Hepatocyte (in vitro differentiated cells): ENCODE results near the gene SAMD13. TPM values are rescaled to one million over a fixed set of nuclear protein-coding genes. Genes with fewer than 3 reads are reported as not detected.

ENCODE experiments used
- DNase-seq: peaks from one replicate; pipeline ENCODE4 v3.0.0-alpha.2; 2016; ENCODE audit warnings: low spot score
- H2AFZ ChIP-seq: fragments of 200-600 bp; sonication (generic); 2 replicates; pipeline ENCODE4 v1.6.0; 2016; ENCODE audit warnings: antibody characterized with exemption, mild to moderate bottlenecking
- H3K27ac ChIP-seq: fragments of 200-600 bp; sonication (generic); 2 replicates; pipeline ENCODE4 v1.5.1; 2016; ENCODE audit warnings: mild to moderate bottlenecking
- H3K27me3 ChIP-seq: fragments of 200-600 bp; sonication (generic); 2 replicates; pipeline ENCODE4 v1.6.1; 2016
- H3K36me3 ChIP-seq: fragments of 200-600 bp; sonication (generic); replicated peaks from 2 replicates; pipeline ENCODE4 v1.5.1; 2016; ENCODE audit warnings: low read depth; ENCODE audit not compliant: insufficient read depth
- H3K4me1 ChIP-seq: fragments of 200-600 bp; sonication (generic); 2 replicates; pipeline ENCODE4 v1.5.1; 2016; ENCODE audit warnings: mild to moderate bottlenecking, moderate library complexity; ENCODE audit not compliant: insufficient read depth
- H3K4me2 ChIP-seq: fragments of 200-600 bp; sonication (generic); 2 replicates; pipeline ENCODE4 v1.6.0; 2016
- H3K4me3 ChIP-seq: fragments of 200-600 bp; sonication (generic); 2 replicates; pipeline ENCODE4 v1.5.1; 2016; ENCODE audit warnings: mild to moderate bottlenecking
- H3K79me2 ChIP-seq: fragments of 200-600 bp; sonication (generic); 2 replicates; pipeline ENCODE4 v1.6.0; 2017; ENCODE audit warnings: mild to moderate bottlenecking
- H3K9me2 ChIP-seq: fragments of 200-600 bp; sonication (generic); replicated peaks from 2 replicates; pipeline ENCODE4 v1.6.0; 2017; ENCODE audit warnings: mild to moderate bottlenecking; ENCODE audit not compliant: insufficient read depth
- H3K9me3 ChIP-seq: fragments of 200-600 bp; sonication (generic); 2 replicates; pipeline ENCODE4 v1.5.1; 2016; ENCODE audit warnings: low read depth, mild to moderate bottlenecking
- H4K20me1 ChIP-seq: fragments of 200-600 bp; sonication (generic); 2 replicates; pipeline ENCODE4 v1.6.0; 2016; ENCODE audit warnings: mild to moderate bottlenecking; ENCODE audit not compliant: insufficient read depth, poor library complexity, severe bottlenecking
- CTCF ChIP-seq: fragments of 200-600 bp; sonication (generic); IDR thresholded peaks from 2 replicates; pipeline ENCODE4 v1.5.1; 2016; ENCODE audit warnings: antibody characterized with exemption, mild to moderate bottlenecking; ENCODE audit not compliant: poor library complexity
- EZH2 ChIP-seq: fragments of 200-600 bp; sonication (generic); IDR thresholded peaks from 2 replicates; pipeline ENCODE4 v1.6.1; 2016; ENCODE audit warnings: antibody characterized with exemption, mild to moderate bottlenecking, borderline replicate concordance
- EZH2phosphoT487 ChIP-seq: fragments of 200-600 bp; sonication (generic); IDR thresholded peaks from one replicate; pipeline ENCODE4 v1.6.1; 2018; ENCODE audit warnings: antibody characterized with exemption, mild to moderate bottlenecking, low read depth, moderate library complexity; ENCODE audit not compliant: unreplicated experiment, severe bottlenecking
- WGBS: methylation state at CpG from one replicate; pipeline ENCODE4 v1.1.6; 2016; ENCODE audit warnings: low lambda C conversion rate; ENCODE audit errors: missing lambda C conversion rate; 5-methylcytosine and 5-hydroxymethylcytosine counted together
- polyA plus RNA-seq: library from polyadenylated mRNA; unstranded; fragments of >200 nt; fragmentation: Nextera tagmentation; extraction: Ambion mirVana; gene quantifications from 2 replicates; pipeline ENCODE4 v1.2.1, GENCODE V29; 2016
- total RNA-seq: library from RNA; depleted of rRNA; stranded (reverse); fragments of >200 nt; gene quantifications from 2 replicates; pipeline ENCODE4 v1.2.3, GENCODE V29; 2014

SAMD13 gene
- total and polyA plus RNA-seq, 2 experiments from 2014 or later, result 0.88 to 2.4 TPM

- TF ChIP-seq EZH2, result no peak
- TF ChIP-seq CTCF, result no peak
- no peak for TF ChIP-seq EZH2phosphoT487
- no peak for DNase-seq
- Histone ChIP-seq H4K20me1 (no peaks in the 10 kb centered on the region), H3K27ac (no peak overlapping the region), H3K4me2 (no peak overlapping the region), H3K36me3 (no peaks in the 10 kb centered on the region), H3K4me1 (no peaks in the 10 kb centered on the region), H3K4me3 (no peak overlapping the region), H3K27me3 (no peaks in the 10 kb centered on the region), H3K9me3 (no peaks in the 10 kb centered on the region), H3K9me2 (no peaks in the 10 kb centered on the region), H3K79me2 (no peaks in the 10 kb centered on the region), H2AFZ (no peak overlapping the region)
- WGBS, result 90% methylated on average over 2 of the region's 2 CpGs
Measured at GRCh38 chr1:84254703-84255238, 46.7 kb upstream of the SAMD13 start.

- no peaks in the 10 kb centered on the region for H3K27me3 ChIP-seq
- peaks cover 6% of the 10 kb centered on the region for H3K4me1 ChIP-seq
- H2AFZ ChIP-seq, result no peak overlapping the region
- no peaks in the 10 kb centered on the region for H3K9me2 ChIP-seq
- H4K20me1 ChIP-seq, result no peaks in the 10 kb centered on the region
- H3K4me3 ChIP-seq, result no peak overlapping the region
- H3K4me2 ChIP-seq, result no peak overlapping the region
- H3K36me3 ChIP-seq, result no peaks in the 10 kb centered on the region
- no peaks in the 10 kb centered on the region for H3K79me2 ChIP-seq
- DNase-seq, result no peak
- H3K9me3 ChIP-seq, result no peaks in the 10 kb centered on the region
- H3K27ac ChIP-seq, result no peak overlapping the region
- no peak for TF ChIP-seq EZH2
- no peak for TF ChIP-seq EZH2phosphoT487
- no peak for TF ChIP-seq CTCF
Measured at GRCh38 chr1:84255582-84255981, 45.9 kb upstream of the SAMD13 start.

GRCh38 chr1:84257617-84258016 lies 43.9 kb upstream of the SAMD13 start:
- H3K27ac ChIP-seq, result no peak overlapping the region
- no peaks in the 10 kb centered on the region for H3K79me2 ChIP-seq
- no peak overlapping the region for H3K4me2 ChIP-seq
- TF ChIP-seq EZH2phosphoT487 (no peak), CTCF (no peak), EZH2 (no peak)
- 81% methylated on average over 2 of the region's 2 CpGs for WGBS
- no peak overlapping the region for H3K4me3 ChIP-seq
- no peaks in the 10 kb centered on the region for H3K36me3 ChIP-seq
- H3K9me2 ChIP-seq, result no peaks in the 10 kb centered on the region
- H2AFZ ChIP-seq, result no peak overlapping the region
- H3K4me1 ChIP-seq, result peaks cover 13% of the 10 kb centered on the region
- no peak for DNase-seq
- H3K27me3 ChIP-seq, result no peaks in the 10 kb centered on the region
- H3K9me3 ChIP-seq, result no peaks in the 10 kb centered on the region
- H4K20me1 ChIP-seq, result no peaks in the 10 kb centered on the region

GRCh38 chr1:84259376-84259775 lies 42.1 kb upstream of the SAMD13 start:
- H3K4me2 ChIP-seq, result no peak overlapping the region
- 92% methylated on average over 2 of the region's 2 CpGs for WGBS

More at GRCh38 chr1:84259376-84259775, 42.1 kb upstream of the SAMD13 start:
- Histone ChIP-seq H4K20me1 (no peaks in the 10 kb centered on the region), H3K4me3 (no peak overlapping the region), H3K9me2 (no peaks in the 10 kb centered on the region), H2AFZ (no peak overlapping the region), H3K27me3 (no peaks in the 10 kb centered on the region), H3K9me3 (no peaks in the 10 kb centered on the region), H3K79me2 (no peaks in the 10 kb centered on the region), H3K36me3 (no peaks in the 10 kb centered on the region), H3K27ac (no peak overlapping the region), H3K4me1 (peaks cover 13% of the 10 kb centered on the region)
- TF ChIP-seq CTCF (no peak), EZH2 (no peak), EZH2phosphoT487 (no peak)
- no peak for DNase-seq
